B cell (primary cell): ENCODE measurements around the gene KLHL3.

Source experiments
- CTCF ChIP-seq: fragments of 200-600 bp; IDR thresholded peaks from one replicate; pipeline ENCODE4 v1.8.0; 2022; ENCODE audit warnings: antibody characterized with exemption, mild to moderate bottlenecking
- EZH2 ChIP-seq: IDR thresholded peaks from 2 replicates; pipeline ENCODE4 v1.6.1; 2012; ENCODE audit warnings: borderline replicate concordance, low read depth, mild to moderate bottlenecking, moderate library complexity, low read length; ENCODE audit not compliant: insufficient read depth, poor library complexity, severe bottlenecking

DNA sequence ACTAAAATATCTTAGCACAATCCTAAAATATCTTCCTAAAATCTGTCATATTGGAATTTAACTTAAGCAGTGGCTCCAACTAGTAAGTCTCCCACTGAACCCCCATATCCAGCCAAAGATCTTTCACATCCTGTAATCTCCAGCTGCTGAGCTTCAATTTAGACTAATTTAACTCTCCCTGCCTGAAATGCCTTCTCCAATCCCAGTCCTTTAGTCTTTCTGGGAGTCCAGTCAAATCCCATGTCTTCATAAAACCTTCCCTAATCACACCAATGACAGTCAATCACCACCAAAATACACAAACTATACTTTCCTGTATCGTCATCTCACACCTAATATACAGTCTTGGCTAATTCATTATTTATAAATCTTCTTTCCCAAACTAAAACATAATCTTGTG is 607 bp upstream of the KLHL3 start:
- TF ChIP-seq CTCF (no peak), EZH2 (no peak)
